ENCODE results near the gene LGALS3BP. TPM values are rescaled to one million over a fixed set of nuclear protein-coding genes. Genes with fewer than 3 reads are reported as not detected.

The LGALS3BP gene
- total RNA-seq, 1 donor from 2014 or later = 1.3 TPM

GRCh38 chr17:79018370-79018695 is 38.6 kb upstream of the LGALS3BP start:
- intact Hi-C loops (cut with micrococcal nuclease) = no loop called here
- Mint-ChIP-seq H3K9me3 (no peaks in the 10 kb centered on the region), H3K4me1 (no peaks in the 10 kb centered on the region), H3K4me3 (no peak overlapping the region), H3K27ac (no peak overlapping the region), H3K27me3 (peaks cover 16% of the 10 kb centered on the region), H3K36me3 (ENCODE audit: low read depth) (no peaks in the 10 kb centered on the region)
- DNase-seq (no peak), ATAC-seq (ENCODE audit: low read depth) (no peak)
- ChIA-PET POLR2A (no interaction called here), CTCF (interaction anchor here (0.6 kb wide), 1 partner anchor 406 kb away, joined by 3 read pairs; no protein-coding TSS in a partner anchor)
- no peak for TF ChIP-seq CTCF (IDR thresholded peaks at IDR 0.05)

- ATAC-seq (ENCODE audit: low read depth) (no peak), DNase-seq (no peak)
- H3K36me3 Mint-ChIP-seq (ENCODE audit: low read depth) = no peaks in the 10 kb centered on the region
- H3K27me3 Mint-ChIP-seq = peaks cover 14% of the 10 kb centered on the region
- no peaks in the 10 kb centered on the region for H3K9me3 Mint-ChIP-seq
- ChIA-PET CTCF (no interaction called here), POLR2A (no interaction called here)
- intact Hi-C loops (cut with micrococcal nuclease) = no loop called here
- H3K4me3 Mint-ChIP-seq = no peak overlapping the region
- H3K27ac Mint-ChIP-seq = no peak overlapping the region
- no peaks in the 10 kb centered on the region for H3K4me1 Mint-ChIP-seq
- no peak for TF ChIP-seq CTCF (IDR thresholded peaks at IDR 0.05)
Measured at GRCh38 chr17:79017546-79018369, 38.0 kb upstream of the LGALS3BP start.

GRCh38 chr17:79014158-79014758 is 34.5 kb upstream of the LGALS3BP start:
- ATAC-seq (ENCODE audit: low read depth) = no peak
- peaks cover 8% of the 10 kb centered on the region for H3K4me1 Mint-ChIP-seq

GRCh38 chr17:79012563-79013134 is 32.9 kb upstream of the LGALS3BP start:
- intact Hi-C loops (cut with micrococcal nuclease) = no loop called here
- POLR2A ChIA-PET = no interaction called here
- H3K27ac Mint-ChIP-seq = no peak overlapping the region
- H3K36me3 Mint-ChIP-seq (ENCODE audit: low read depth) = peaks cover 9% of the 10 kb centered on the region
- H3K4me1 Mint-ChIP-seq = peaks cover 20% of the 10 kb centered on the region
- no peak overlapping the region for H3K4me3 Mint-ChIP-seq
- peaks cover 8% of the 10 kb centered on the region for H3K27me3 Mint-ChIP-seq
- CTCF ChIA-PET = no interaction called here
- ATAC-seq (ENCODE audit: low read depth) (no peak), DNase-seq (no peak)
- TF ChIP-seq CTCF (IDR thresholded peaks at IDR 0.05) = no peak
- H3K9me3 Mint-ChIP-seq = no peaks in the 10 kb centered on the region

More at GRCh38 chr17:79014158-79014758, 34.5 kb upstream of the LGALS3BP start:
- no peak for TF ChIP-seq CTCF (IDR thresholded peaks at IDR 0.05)
- Mint-ChIP-seq H3K27me3 (peaks cover 8% of the 10 kb centered on the region), H3K27ac (no peak overlapping the region), H3K9me3 (no peaks in the 10 kb centered on the region), H3K36me3 (ENCODE audit: low read depth) (peaks cover 4% of the 10 kb centered on the region), H3K4me3 (no peak overlapping the region)
- intact Hi-C loops (cut with micrococcal nuclease) = no loop called here
- DNase-seq = no peak
- POLR2A ChIA-PET = no interaction called here
- CTCF ChIA-PET = interaction anchor here (0.9 kb wide), 1 partner anchor 35 kb away, joined by 3 read pairs; no protein-coding TSS in a partner anchor

- H3K27ac Mint-ChIP-seq = peak overlapping the region; percentile 19
- TF ChIP-seq CTCF (IDR thresholded peaks at IDR 0.05) = no peak
- intact Hi-C loops (cut with micrococcal nuclease) = loop anchor here (1.0 kb wide), 1 partner anchor 63 kb away; the partner anchor contains the start of gene ENGASE
- H3K27me3 Mint-ChIP-seq = peaks cover 8% of the 10 kb centered on the region
- no peaks in the 10 kb centered on the region for H3K9me3 Mint-ChIP-seq
- DNase-seq (no peak), ATAC-seq (ENCODE audit: low read depth) (no peak)
- POLR2A ChIA-PET = no interaction called here
- no peak overlapping the region for H3K4me3 Mint-ChIP-seq
- peaks cover 29% of the 10 kb centered on the region for H3K4me1 Mint-ChIP-seq
- CTCF ChIA-PET = no interaction called here
- peaks cover 13% of the 10 kb centered on the region for H3K36me3 Mint-ChIP-seq (ENCODE audit: low read depth)
Measured at GRCh38 chr17:79011451-79012147, 31.9 kb upstream of the LGALS3BP start.

Measured in activated B cell treated with CpG ODN at 0.5 μM for 24 hours (primary cell).